Neural progenitor cell (in vitro differentiated cells): ENCODE measurements around the gene ATP13A5.

Experiments
- CTCF ChIP-seq: fragments of 200-600 bp; sonication (generic); IDR thresholded peaks from 2 replicates; pipeline ENCODE4 v1.5.1; 2017; ENCODE audit warnings: antibody characterized with exemption, mild to moderate bottlenecking
- EZH2 ChIP-seq: fragments of 200-600 bp; sonication (generic); IDR thresholded peaks from 2 replicates; pipeline ENCODE4 v1.6.1; 2017; ENCODE audit warnings: antibody characterized with exemption, mild to moderate bottlenecking, moderate library complexity

- TF ChIP-seq CTCF = no peak
- no peak for TF ChIP-seq EZH2
These were observed 34.8 kb downstream of the ATP13A5 start for GRCh38 chr3:193343726-193344222.
